Stimulated activated CD4-positive, alpha-beta T cell treated with anti-CD3 and anti-CD28 coated beads, Interleukin-15, amount 100 ng/mL, for 1 hour (primary cell): ENCODE data around the gene SCUBE1.
A peak's percentile ranks its signal among the peaks of the same experiment; 100 is the strongest.

Experiments
- DNase-seq, 2 donors: peaks; one replicate each; pipeline ENCODE4 v3.0.0-alpha.2; 2020; ENCODE audit warnings: low read depth in 1 of 2, low spot score in 1 of 2

Gene SCUBE1

DNA sequence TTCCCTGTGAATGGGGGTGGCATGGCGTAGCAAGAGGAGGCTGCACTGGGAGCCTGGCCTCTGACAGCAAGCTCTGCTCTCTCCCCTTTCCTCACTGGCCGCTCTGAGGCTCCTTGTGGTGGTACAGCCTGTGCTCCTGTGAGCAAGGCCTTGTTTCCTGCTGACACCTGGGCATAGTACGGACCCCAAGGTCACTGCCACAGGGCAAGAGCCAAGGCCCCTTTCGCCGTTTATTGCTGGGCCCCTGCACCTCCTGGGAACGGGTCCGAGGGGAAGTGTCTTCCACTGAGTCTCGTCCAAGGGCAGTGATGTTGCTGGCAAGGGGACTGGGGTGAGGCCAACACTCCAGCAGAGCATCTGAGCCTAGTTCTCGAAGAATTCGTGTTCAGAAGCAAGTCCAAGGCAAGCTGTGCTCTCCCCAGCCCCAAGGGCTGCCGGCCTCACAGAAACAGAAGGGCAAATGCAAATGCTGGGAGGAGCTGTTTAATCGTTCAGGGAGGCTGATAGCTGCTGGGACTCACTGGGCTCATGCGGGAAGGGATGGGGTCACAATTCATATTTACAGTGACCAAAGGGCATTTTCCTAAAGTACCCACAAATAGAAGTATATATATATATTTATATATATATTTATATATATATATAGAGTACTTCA is 140.3 kb downstream of the SCUBE1 start:
- no peak for DNase-seq

DNA sequence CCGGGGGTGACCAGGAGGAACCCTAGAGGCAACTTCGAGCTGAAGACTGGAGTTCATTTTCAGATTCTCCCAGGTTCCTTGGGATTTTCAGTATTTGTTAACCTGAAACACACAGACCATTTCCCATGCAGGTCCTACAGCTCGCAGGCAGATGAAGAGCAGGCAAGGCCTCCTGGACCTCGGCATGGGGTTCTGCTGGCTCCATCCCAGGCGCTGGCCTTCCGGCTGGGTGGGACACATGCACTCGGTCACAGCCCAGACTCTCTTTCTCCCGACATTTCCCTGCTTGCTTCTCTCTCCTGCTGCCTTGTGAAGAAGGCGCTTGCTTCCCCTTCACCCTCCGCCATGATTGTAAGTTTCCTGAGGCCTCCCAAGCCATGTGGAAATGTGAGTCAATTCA is 140.8 kb downstream of the SCUBE1 start:
- no peak for DNase-seq

DNA sequence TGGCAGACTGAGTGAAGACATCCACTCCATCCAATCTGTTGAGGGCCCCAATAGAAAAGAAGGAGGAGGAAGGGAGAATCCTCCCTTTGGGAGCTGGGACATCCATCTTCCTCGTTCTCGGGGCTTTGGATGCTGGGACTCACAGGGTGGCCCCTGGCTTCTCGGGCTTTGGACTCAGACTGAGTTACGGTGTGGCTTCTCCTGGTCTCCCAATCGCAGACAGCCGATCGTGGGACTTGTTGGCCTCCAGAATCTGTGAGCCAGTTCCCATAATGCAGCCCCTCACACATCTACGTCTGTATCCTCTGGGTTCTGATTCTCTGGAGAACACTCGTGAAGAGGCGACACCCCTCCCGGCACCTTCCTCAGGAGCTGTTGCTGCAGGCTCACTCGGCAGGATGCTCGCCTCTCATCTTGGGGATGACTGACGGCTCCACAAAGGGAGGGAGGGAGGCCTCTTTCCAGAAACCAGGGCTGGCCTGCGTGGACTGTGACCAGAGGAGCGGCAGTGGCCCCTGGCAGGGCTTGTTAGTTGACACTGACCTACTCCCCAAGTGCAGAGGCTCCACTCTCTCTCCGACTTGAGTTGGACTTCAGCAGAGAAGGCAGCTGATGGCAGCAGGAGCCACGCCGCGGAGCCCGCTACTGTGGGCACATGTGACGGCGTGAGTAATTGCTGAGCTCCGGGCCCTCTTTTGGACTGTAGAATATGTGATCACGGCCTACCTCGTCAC is 141.5 kb downstream of the SCUBE1 start:
- no peak for DNase-seq

DNA sequence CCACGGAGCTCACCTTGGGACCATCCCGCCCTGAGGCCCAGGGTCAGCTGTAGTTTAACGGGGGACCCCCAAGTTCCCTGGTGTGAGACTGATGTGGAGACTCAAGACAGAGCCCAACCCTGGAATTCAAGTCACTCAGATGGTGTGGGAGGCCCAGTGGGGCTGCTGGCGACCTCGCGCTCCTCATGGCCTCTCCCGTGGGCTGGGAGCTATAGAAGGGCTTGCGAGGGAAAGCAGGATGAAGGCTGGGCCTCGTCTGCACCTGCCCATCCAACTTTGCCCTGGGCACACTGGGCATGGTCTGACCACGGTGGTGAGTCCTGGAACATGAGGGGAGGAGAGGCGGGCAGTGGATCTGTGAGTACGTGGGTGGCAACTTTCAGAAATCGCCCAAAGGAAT is 142.6 kb downstream of the SCUBE1 start:
- DNase-seq = no peak

DNA sequence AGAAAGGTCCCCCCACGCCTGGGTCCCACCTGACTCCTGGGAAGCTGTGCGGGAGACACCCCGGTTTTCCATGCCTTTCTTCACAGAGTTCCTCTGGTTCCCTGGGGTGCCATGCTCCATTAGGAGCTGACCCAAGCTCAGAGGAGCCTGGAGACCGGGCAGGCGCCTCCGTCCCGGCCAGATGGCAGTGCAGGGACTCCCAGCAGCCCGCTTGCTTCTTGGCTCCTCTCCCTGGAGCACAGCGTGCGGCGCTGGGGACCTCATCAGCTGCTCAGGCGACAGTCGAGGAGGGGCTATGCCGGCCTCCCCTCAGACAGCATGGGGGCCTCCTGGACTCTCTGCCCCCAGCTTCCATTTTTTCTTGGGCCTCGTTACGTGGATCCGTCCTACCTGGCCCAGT is 143.1 kb downstream of the SCUBE1 start:
- no peak for DNase-seq

DNA sequence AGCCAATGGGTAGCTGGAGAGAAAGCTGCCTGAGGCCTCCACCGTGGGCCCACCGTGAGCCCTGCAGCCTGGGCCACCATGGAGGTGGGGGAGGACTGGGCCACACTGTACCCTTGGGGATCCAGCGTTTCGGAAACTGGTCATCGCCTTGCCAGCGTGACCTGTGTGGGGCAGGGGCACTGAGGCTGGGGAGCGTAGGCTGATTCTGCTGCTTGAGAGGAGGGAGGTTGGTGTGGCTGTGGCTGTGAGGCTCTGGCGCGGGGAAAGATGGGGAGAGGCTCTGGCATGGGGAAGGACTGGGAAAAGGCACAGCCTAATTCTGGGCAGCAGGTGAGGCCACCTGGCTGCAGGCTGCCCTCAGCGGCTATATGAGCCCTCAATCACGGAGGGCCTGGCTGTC is 143.6 kb downstream of the SCUBE1 start:
- no peak for DNase-seq

DNA sequence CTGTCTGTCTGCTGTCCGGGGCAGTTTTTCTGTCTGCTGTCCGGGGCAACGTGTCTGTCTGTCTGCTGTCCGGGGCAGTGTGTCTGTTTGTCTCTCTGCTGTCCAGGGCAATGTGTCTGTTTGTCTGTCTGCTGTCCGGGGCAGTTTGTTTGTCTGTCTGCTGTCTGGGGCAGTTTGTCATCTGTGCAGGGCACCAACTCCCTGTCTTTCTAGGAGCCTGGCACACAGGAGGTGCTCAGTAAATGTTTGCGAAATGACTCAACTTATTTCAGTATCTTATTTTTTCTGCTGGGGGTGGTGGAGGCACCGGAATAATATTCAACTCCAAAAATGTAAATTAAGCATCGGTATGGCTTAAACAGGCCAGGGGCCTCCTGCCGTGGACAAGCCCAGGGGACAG is 144.2 kb downstream of the SCUBE1 start:
- no peak for DNase-seq

DNA sequence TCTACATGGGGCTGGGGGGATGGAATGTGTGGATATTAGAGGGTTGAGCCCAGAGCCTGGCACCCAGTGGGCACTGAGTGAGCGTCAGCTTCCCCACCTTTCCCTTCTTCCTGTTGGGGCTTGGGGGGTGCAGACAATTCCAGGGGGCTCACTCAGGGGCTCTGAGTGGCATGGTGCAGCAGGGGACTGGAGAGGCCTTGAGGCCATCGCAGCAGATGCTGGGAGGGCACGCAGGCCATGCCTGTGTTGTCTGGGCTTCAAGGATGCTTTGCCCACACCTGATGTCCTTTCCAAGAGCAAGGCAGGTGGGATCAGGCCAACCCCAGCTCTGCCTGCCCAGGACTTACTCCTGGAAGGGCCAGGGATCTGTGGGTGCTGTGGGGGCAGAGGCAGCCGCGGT is 145.0 kb downstream of the SCUBE1 start:
- no peak for DNase-seq

DNA sequence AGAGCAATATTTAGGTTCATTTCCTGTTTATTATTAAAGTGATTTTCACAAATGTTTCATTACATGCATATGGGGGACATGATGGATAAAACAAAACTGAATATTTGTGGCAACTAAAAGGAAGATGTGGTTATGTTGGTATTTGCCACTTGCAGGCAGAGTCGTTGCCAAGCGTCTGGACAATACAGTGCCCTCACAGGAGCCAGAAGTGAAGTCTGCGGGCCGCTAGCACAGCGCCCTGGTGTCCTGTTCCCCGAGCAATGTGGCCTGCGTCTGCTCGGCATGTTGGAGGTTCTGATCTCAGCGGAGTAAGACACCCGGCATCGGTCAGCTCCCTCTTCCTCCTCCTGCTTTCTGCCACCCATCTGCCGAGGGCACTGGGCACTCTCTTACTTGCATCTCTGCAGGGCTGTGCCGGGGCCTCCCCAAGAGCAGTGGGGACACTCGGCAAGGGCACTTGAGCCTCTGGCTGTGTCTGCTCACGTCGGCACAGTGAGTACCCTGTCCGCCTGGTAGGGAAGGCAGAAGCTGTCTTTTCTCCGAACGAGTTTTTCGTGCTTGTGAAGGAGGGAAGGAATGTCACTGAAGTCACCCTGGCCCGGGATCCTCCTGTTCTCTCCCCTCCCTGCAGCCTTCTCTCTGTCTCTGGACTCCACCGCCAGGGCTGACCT is 145.8 kb downstream of the SCUBE1 start:
- no peak for DNase-seq

DNA sequence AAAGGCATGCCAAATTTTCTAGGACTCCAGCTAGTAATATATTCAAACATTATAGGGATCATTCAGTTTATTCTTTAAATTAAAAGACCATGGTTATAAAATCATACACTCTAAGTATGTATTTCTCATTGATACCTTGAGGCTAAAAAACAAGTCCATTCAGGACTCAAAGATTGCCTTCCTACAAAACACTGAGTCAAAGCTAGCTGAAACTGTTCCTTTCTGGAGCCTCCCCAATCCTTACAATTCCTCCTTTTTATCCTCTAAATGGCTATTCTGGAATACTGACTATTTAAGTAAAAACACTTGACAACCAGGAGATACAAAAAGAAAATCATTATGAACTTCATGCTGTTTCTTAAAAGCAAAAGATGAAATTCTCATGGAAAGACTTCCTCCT is 151.3 kb downstream of the SCUBE1 start:
- no peak for DNase-seq

DNA sequence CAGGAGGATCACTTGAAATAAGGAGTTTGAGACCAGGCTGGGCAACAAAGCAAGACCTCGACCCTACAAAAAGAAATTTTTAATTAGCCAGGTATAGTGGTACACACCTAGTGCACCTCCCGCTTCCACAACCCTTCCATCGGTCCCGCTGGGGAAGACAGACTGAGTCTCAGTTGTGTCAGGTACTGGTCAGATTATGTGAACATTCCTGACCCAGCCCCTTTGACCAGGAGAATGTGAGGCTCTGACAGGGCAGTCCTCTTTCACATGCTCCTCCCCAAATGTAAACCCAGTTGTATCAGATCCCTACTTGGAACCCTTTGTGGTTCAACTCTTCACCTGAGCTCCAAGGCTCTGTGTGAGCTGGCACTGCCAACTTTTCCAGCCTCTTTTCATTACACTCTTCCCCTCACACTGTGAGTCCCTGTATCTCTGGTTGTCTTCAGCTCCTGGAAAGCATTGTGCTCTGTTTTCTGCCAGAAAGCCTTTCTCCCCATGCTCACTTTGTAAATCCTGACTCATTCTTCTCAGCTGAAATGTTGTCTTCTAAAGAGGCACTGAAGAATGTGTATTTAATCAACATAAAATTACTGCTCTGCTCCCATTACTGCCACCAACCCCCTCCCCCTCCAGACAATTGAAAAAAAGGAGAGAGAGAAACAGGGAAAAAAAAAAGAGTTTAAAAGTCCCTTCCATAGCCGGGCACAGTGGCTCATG is 154.2 kb downstream of the SCUBE1 start:
- DNase-seq = no peak

DNA sequence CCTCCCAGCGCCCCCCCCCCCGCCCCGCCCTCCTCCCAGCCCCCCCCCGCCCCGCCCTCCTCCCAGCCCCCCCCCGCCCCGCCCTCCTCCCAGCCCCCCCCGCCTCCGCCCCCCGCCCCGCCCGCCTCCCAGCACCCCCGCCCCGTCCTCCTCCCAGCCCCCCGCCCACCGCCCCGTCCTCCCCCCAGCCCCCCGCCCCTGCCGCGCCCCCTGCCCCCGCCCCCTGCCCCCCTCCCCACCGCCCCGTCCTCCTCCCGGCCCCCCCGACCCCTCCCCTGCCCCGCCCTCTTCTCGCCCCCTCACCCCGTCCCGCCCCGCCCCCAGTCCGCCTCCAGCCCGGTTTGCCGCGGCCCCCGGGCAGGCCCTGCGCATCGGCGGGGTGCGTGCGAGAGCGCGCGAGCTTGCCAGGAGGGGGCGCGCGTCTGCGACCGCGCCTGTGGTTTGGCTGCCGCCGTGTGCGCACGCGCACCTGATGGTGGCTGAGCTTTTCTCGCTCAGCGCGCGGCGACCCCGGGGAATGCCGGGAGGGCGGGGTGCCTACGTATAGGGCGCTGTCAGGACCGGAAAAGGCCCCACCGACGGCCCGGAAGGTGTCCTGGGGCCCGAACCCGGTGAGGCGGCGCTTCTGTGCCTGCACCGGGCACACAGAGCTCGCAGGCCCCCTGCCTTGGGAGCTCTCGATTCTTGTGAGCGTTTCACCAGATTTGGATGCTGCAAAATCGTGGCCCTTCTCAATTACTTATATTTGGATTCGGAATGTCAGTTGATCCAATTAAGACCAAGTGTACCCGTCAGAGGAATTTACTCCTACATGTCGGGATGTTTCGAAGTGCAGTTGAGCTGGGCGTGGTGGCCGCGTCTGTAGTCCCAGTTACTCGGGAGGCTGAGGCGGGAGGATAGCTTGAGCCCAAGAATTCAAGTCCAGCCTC is 155.7 kb downstream of the SCUBE1 start:
- DNase-seq = peak; percentile 95 to 96

DNA sequence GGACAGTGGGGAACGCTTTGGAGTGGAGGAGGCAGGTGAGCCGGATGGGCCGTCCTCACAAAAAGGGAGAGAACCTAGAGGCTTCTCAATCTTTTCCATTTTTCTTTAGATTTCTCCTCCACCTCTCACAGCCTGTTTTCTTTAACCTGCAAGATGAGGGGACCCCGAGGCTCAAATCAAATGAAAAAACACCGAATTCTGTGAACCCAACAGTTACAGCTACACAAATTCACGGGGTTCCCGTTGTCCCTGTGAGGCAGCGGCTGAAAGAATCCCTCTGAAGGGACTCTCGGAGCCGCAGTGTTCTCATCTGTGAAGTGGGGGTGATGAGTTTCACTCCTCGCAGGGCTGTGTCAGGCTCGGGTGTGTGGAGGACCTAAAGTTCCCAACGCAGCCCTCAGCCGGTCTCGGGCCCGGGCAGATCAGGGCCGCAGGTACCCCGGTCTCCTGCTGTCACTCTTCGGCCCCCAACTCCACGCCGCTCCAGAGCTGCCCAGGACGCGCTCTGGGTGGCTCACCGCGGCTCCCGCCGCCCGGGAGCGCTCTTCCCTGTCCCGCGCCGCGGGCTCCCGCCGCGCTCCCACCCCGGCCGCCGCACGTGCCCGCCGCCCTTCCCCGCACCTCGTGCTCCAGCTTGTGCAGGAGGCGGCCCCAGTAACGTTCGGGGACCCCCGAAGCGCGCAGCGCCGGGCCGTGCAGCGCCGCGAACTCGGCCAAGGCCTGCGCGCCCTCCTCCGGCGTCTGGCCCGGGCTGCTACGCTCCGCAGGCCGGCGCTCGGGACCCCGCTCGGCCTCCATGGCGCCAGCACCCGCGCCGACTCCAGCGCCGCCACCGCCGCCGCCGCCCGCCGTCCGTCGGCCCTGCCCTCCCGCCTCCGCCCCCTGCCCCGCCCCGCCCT is 156.7 kb downstream of the SCUBE1 start, which contains the start of gene TTLL12:
Gene TTLL12, minus strand, starts transcription at position 863 of the 899 bp plus-strand sequence. Its CDS starts 65 bp downstream, at position 798.
- peak; percentile 41 to 53 for DNase-seq

DNA sequence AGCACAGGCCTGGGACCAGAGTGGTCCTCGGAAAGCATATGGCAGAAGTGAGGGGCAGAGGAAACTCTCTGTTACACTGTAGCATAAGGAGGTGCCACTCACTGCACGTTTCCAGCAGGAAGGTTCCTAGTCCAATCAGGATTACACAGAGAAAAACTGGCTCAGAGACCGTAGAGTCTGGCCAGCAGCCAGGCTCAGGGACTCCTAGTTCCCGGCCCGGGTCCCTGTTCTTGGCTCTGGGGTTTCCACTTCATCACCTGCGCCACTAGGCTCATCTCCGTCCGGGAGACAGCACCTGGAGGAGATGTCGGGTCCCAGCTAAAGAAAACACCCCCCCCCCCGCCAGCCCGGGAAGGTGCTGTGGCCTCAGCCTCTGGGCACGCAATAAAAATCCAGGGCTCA is 157.3 kb downstream of the SCUBE1 start:
- DNase-seq = no peak

DNA sequence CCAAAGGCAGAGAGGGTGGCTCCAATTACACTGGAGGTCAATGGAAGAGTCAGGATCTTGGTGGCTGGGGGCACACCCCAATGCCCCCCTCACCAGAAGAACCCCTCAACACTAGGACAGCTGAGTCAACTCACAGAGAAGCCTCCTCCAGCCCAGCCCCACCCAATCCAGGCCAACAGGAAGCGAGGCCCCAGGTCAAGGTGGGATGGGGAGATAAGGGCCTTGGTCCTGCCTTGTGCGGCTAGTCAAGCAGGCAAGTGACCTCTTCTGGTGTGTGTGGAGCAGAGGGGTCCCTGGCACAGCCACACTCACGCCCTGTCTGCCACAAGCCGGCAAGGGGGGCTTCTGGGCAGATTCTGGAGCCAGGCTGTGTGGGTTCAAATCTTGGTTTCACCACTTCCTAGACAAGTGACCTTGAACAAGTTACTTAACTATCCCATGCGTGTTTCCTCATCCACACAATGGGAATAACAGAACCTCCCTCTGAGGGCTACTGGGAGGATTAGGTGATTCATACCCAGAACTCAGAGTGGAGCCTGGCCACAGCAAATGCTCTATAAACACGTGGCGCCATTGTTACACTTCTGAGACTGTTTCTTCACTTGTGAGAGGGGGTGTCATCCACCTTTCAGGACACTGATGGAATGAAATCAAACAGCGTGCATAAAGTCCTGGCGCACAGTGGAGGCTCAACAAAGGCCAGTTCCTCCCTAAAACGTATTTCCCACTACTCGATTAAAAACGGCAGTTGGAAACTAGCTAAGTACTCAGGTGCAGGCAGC is 159.5 kb downstream of the SCUBE1 start:
- DNase-seq = no peak

DNA sequence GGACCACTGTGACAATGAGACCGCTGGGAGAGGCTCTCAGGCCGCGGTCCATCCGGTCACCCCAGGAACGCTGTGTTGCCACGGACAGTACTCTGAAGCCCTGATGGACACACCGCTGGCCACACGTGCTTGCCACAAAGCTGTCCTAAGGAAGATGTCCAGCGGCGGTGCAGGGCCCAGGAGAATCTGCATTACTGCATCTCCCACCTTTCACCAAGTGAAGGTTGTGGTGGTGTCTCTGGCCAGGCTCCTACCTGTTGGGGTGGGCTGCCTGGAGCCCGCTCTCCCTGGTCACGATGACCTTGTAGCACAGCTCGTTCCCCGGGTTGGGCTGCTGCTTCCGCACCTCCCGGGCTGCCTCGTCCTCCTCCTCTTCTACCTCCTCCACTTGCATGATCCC is 160.4 kb downstream of the SCUBE1 start:
- no peak for DNase-seq

DNA sequence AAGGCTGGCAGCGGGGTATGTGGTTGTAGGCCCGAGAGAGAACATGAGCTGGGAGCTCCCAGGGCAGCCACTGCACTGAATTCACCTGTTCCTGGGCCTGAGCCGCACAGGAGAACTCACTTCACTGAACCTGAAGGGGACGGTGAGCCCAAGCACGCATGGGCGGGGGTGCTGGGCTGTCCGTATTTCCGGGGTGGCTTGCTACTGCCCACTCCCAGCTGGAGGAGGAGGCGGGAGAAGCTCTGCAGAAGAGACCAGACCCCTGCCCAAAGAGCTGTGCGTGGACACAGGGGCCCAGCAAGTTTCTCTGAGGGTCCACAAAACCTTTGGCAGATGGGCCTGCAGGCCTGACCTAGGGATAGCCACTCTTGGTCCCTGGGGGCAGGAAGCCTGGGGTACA is 161.1 kb downstream of the SCUBE1 start:
- DNase-seq = no peak

DNA sequence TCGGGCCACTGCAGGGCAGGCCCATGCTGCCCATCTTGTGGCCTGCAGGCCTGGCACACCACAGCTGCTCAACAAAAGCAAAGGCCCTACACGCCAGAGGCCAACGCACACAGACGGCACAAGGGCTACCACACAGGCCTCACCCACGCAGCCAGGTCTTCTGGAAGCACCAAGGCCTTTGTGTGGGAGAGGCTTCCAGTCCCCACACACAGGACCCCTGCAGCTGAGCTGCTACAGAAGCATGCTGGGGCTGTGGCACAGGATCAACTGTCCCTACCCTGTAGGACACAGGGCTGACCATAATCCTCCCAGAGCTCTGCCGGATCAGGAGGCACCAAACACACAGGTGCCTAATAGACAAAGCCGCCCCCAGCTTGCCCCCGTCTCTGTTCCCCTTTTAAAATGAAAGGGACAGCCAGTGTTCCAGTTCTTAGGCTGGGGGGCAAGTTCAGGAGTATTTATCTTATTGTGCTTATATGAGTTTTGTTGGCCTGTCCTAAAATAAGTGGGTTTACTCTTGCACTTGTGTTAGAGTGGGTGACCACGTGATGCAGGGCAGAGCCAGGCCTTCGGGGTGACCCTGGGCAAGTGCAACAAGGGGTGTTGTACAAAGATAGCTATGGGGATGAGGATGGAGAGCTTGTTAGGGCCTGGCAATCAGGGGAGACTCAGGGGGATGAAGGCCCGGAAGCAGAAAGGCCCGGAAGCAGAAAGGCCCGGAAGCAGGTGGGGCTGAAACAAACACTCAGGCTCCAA is 161.7 kb downstream of the SCUBE1 start:
- no peak for DNase-seq
